Astrocyte of the cerebellum (primary cell): ENCODE data around the gene UTS2R.

Experiments
- DNase-seq: peaks from one replicate; pipeline ENCODE4 v3.0.0-alpha.2; 2011; ENCODE audit warnings: low read depth
- H3K4me3 ChIP-seq: 2 replicates; pipeline ENCODE4 v1.5.1; 2011; ENCODE audit warnings: mild to moderate bottlenecking, low read depth, low read length, moderate library complexity
- CTCF ChIP-seq: IDR thresholded peaks from 2 replicates; pipeline ENCODE4 v1.5.1; 2012; ENCODE audit warnings: low read length, low read depth, moderate library complexity, mild to moderate bottlenecking; ENCODE audit errors: missing control alignments
- in situ Hi-C: cut with HindIII; loops from 2 replicates; pipeline ENCODE4 v1.10.0; 2017; ENCODE audit warnings: low sequenced_read_pairs

The UTS2R gene

GRCh38 chr17:82415786-82416185 lies 44.2 kb downstream of the UTS2R start:
- no peak for DNase-seq
- no peak overlapping the region for H3K4me3 ChIP-seq
- TF ChIP-seq CTCF, result no peak
- in situ Hi-C loops, result loop anchor here (5.0 to 10.0 kb wide), 2 partner anchors 53 to 71 kb away; no protein-coding TSS in a partner anchor

- DNase-seq, result no peak
- in situ Hi-C loops, result loop anchor here (5.0 to 10.0 kb wide), 2 partner anchors 54 to 71 kb away; no protein-coding TSS in a partner anchor
These were observed 44.7 kb downstream of the UTS2R start for GRCh38 chr17:82416264-82416663.

DNA sequence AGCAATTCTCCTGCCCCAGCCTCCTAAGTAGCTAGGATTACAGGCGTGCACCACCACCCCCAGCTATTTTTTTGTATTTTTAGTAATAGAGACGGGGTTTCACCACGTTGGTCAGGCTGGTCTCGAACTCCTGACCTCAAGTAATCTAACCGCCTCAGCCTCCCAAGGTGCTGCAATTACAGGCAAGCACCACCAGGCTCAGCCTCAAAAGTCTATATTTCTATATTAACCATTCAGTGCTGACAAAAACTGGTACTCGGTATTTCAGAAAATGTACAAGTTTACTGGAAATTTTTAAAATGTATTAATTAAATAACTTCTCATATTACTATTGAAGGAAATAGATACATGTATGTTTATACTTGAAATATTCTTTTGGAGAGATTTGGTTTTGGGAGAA lies 45.2 kb downstream of the UTS2R start:
- no peak for DNase-seq
- in situ Hi-C loops, result loop anchor here (5.0 to 10.0 kb wide), 2 partner anchors 54 to 72 kb away; no protein-coding TSS in a partner anchor
- no peak for TF ChIP-seq CTCF
- no peak overlapping the region for H3K4me3 ChIP-seq

More at GRCh38 chr17:82416264-82416663, 44.7 kb downstream of the UTS2R start:
- TF ChIP-seq CTCF, result no peak
- no peak overlapping the region for H3K4me3 ChIP-seq

- H3K4me3 ChIP-seq, result peak within 1 kb of the TSS; percentile 72
- in situ Hi-C loops, result loop anchor here (5.0 to 10.0 kb wide), 2 partner anchors 56 to 73 kb away; no protein-coding TSS in a partner anchor
- peak; percentile 40 for DNase-seq
- TF ChIP-seq CTCF, result no peak
These were observed 46.7 kb downstream of the UTS2R start, which contains the start of the genes HEXD and OGFOD3 for GRCh38 chr17:82418001-82418986. Gene HEXD (plus strand): TSS chr17:82418347. CDS start chr17:82419800, 1,453 bp downstream. Gene OGFOD3 (minus strand): TSS chr17:82418586. CDS start chr17:82418485, 101 bp downstream.

GRCh38 chr17:82419540-82419939 lies 48.0 kb downstream of the UTS2R start:
- peak overlapping the region; percentile 72 for H3K4me3 ChIP-seq
- no peak for TF ChIP-seq CTCF
- in situ Hi-C loops, result loop anchor here (5.0 to 10.0 kb wide), 2 partner anchors 57 to 75 kb away; no protein-coding TSS in a partner anchor
- DNase-seq, result no peak

GRCh38 chr17:82424001-82424862 lies 52.7 kb downstream of the UTS2R start:
- peak; percentile 68 for TF ChIP-seq CTCF
- no peak for DNase-seq
- in situ Hi-C loops, result no loop called here
- H3K4me3 ChIP-seq, result no peak overlapping the region
